Effector CD4-positive, alpha-beta T cell (primary cell): Measurements from ENCODE around the gene S1PR2.
A peak's percentile ranks its signal among the peaks of the same experiment; 100 is the strongest.
"Not testable (repeated sequence)": the region's sequence is repeated elsewhere in the genome, so short reads cannot be mapped to it uniquely, and the experiment has no call there.

Experiments used
- DNase-seq: peaks from one replicate; pipeline ENCODE4 v3.0.0-alpha.2; 2020

Gene S1PR2

GRCh38 chr19:10252707-10253106, 21.6 kb upstream of the S1PR2 start:
- no peak for DNase-seq

GRCh38 chr19:10251792-10252694, 20.9 kb upstream of the S1PR2 start, which contains the start of gene MRPL4:
TSS of gene MRPL4 (plus strand) at chr19:10252214. CDS start at chr19:10252254, 40 bp downstream.
- peak; percentile 95 for DNase-seq

- no peak for DNase-seq
Observed at GRCh38 chr19:10246511-10246910, 15.4 kb upstream of the S1PR2 start.

GRCh38 chr19:10245189-10245939, 14.2 kb upstream of the S1PR2 start:
- DNase-seq = no peak

GRCh38 chr19:10243606-10244005, 12.5 kb upstream of the S1PR2 start:
- DNase-seq = no peak

GRCh38 chr19:10241826-10242449, 10.8 kb upstream of the S1PR2 start:
- not testable (repeated sequence) for DNase-seq

- no peak for DNase-seq
Observed at GRCh38 chr19:10238172-10238783, 7.1 kb upstream of the S1PR2 start.

- DNase-seq = no peak
Observed at GRCh38 chr19:10237702-10238101, 6.6 kb upstream of the S1PR2 start.

GRCh38 chr19:10235409-10235808, 4.3 kb upstream of the S1PR2 start:
- not testable (repeated sequence) for DNase-seq

GRCh38 chr19:10235003-10235402, 3.9 kb upstream of the S1PR2 start:
- no peak for DNase-seq

- DNase-seq = no peak
Observed at GRCh38 chr19:10233946-10234345, 2.8 kb upstream of the S1PR2 start.

- no peak for DNase-seq
Observed at GRCh38 chr19:10231612-10232228, 589 bp upstream of the S1PR2 start.

- DNase-seq = peak; percentile 72
Observed at GRCh38 chr19:10230173-10230860, 814 bp downstream of the S1PR2 start.

- DNase-seq = peak; percentile 21
Observed at GRCh38 chr19:10228920-10229319, 2.2 kb downstream of the S1PR2 start.

GRCh38 chr19:10228393-10228792, 2.7 kb downstream of the S1PR2 start:
- DNase-seq = no peak

- DNase-seq = no peak
Observed at GRCh38 chr19:10227026-10227971, 3.8 kb downstream of the S1PR2 start.

GRCh38 chr19:10226376-10227025, 4.6 kb downstream of the S1PR2 start:
- no peak for DNase-seq

GRCh38 chr19:10226021-10226375, 5.1 kb downstream of the S1PR2 start:
- DNase-seq = no peak

- DNase-seq = no peak
Observed at GRCh38 chr19:10224337-10224736, 6.8 kb downstream of the S1PR2 start.
